GM21381 (cell line): ENCODE results near the gene IQCH.

Experiments used
- ATAC-seq: cut with Tn5 transposase; IDR thresholded peaks from one replicate; pipeline ENCODE4 v1.9.1; 2021; ENCODE audit warnings: mild to moderate bottlenecking, moderate library complexity; ENCODE audit not compliant: unreplicated experiment

The IQCH gene

GRCh38 chr15:67521029-67521782 lies 266.6 kb downstream of the IQCH start, which contains the start of gene C15orf61:
TSS of gene C15orf61 (plus strand) at chr15:67521131. CDS start at chr15:67521249, 118 bp downstream.
- peak; percentile 79 for ATAC-seq

GRCh38 chr15:67521783-67522568 lies 267.4 kb downstream of the IQCH start:
- ATAC-seq = no peak

- no peak for ATAC-seq
These were observed 268.7 kb downstream of the IQCH start for GRCh38 chr15:67523330-67523729.

DNA sequence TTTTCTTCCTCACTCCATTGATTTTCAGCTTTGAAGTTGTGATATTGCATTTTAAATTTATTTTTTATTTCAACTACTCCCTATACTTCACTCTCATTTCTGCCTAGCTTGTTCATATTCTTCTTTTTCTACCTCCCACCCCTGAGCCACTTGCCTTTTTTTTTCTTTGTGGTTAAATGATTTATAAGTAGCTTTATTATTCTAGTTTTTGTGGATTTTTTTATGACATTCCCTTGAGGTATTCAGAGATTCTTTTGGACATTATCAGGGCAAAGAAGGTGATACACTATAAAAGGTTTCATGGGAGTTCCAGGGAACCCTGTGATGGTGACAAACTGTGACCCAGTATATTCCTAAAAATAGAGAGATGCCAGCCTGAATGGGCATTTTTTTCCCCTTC lies 269.6 kb downstream of the IQCH start:
- no peak for ATAC-seq

DNA sequence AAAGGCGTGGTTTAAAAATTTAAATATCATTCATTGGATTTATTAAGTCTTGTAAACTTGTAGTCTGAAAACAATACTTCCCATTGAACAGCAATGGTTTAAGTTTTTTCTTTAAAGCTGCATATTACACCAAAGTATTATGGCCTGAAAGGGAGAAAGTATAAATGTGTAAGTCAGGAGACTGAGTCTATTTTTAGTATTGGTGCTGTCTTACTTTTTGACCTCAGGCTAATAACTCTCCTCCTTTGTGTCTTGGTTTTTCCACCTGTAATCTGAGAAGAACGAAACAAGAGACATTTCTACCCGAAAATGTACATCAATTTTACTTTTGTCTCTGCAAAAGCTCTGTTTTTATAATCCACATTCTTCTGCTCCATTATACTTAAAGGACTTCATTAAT lies 273.9 kb downstream of the IQCH start:
- ATAC-seq = no peak

DNA sequence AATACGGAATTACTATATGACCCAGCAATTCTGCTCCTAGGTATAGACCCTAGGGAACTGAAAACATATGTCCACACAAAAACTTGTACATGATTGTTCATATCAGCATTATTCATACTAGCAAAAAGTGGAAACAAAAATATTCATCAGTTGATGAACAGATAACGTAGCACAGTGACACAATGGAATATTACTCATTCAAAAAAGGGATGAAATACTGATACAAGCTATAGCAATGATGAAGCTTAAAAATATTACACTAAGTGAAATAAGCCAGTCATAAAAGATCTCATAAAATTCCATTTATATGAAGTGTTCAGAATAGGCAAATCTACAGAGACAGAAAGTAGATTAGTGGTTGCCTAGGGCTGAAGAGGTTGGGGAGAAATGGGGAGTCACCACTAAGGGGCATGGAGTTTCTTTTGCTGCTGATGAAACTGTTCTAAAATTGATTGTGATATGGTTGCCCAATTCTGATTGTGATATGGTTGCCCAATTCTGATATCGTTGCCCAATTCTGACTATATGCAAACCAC lies 276.9 kb downstream of the IQCH start:
- no peak for ATAC-seq

DNA sequence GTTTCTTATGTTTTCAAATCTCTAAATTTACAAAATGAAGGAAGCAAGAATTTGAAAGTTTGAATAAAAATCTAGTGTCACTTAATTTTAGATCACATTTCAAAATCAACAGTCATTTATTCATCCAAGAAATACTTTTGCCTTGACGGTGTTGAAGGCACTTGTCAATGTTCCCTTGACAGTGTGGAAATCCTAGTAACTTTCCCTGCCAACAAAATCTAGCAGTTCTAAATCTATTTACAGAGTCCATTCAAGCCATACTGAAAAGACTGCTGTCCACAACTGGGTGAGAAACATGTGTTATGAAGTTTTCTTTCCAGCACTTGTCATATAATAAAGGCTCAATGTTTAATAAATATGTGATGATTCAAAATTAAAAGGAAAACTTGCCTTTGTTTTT lies 279.3 kb downstream of the IQCH start:
- no peak for ATAC-seq

DNA sequence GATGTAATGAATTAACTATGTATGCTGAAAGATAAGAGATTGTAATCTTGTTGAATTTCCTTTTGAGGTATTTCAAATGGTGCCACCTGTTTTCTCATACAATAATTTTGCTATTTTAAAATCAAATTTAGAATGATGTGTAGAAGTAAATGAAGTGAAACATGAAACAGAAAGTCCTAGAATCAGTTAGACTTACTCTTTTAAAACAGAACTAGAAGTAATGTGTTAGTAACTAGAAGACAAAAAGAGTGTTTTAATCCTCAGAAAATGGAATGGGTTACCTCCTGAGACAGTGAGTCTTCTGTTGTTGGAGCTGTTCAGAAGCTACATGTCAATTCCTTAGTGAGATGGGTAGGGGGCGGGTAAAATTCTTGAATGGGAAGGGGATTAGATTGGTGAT lies 279.8 kb downstream of the IQCH start:
- no peak for ATAC-seq

- ATAC-seq = no peak
These were observed 283.2 kb downstream of the IQCH start for GRCh38 chr15:67537771-67538170.

- ATAC-seq = no peak
These were observed 288.1 kb downstream of the IQCH start, which contains the start of gene MAP2K5 for GRCh38 chr15:67542420-67543347. TSS of gene MAP2K5 (plus strand) at chr15:67542703. CDS start at chr15:67543336, 633 bp downstream.

DNA sequence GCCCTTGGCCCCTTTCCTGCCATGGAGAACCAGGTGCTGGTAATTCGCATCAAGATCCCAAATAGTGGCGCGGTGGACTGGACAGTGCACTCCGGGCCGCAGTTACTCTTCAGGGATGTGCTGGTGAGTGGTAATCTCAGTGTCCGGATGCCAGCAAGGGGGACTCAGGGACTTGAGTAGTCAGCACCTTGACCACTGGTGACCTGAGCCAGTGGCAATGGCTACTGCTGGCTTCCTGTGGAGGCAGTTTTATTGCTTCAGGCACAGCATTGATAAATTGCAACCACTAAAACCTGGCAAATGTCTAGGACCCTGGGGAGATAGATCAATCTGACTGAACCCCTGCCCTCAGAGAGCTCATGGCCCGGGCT lies 288.7 kb downstream of the IQCH start:
- ATAC-seq = no peak

DNA sequence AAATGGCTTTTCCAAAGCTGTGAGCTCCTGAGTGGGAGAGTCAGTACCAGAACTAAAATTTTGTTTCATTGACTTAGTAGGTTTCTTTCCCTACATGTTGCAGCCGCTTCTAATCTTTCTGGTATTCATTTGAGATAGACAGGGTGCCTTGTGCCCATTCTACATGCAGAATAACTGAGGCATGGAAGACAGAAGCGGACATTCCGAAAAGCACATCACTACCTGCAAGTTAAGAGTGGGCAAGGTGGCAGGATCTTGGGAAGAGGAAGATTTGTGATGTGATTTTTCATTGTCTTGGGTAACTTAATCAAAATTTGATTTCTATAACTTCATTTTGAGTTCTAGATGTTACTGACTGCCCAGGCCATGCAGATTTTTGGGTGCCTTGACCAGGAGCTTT lies 289.9 kb downstream of the IQCH start:
- no peak for ATAC-seq

- no peak for ATAC-seq
These were observed 291.3 kb downstream of the IQCH start for GRCh38 chr15:67545864-67546263.

GRCh38 chr15:67547064-67547463 lies 292.5 kb downstream of the IQCH start:
- no peak for ATAC-seq

DNA sequence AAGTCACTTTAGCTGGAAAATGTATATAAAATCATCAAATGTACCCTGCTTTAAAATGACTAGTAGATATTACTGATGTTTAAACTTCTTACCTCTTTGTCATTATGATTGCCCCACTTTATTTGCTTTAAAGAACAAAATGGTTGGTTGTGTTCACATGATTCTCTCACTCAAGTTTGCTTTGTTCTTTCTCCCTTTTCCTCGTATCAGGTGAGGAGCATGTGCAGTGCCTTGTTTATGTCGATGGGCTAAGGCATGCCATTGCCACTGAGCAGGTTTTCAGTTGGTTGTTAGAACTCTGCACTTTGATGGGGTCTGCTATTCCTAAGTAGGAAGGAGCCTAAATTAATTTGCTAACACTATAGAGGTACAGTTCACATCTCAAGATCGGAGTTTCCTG lies 293.2 kb downstream of the IQCH start:
- ATAC-seq = no peak

- no peak for ATAC-seq
These were observed 293.8 kb downstream of the IQCH start for GRCh38 chr15:67548236-67548852.

DNA sequence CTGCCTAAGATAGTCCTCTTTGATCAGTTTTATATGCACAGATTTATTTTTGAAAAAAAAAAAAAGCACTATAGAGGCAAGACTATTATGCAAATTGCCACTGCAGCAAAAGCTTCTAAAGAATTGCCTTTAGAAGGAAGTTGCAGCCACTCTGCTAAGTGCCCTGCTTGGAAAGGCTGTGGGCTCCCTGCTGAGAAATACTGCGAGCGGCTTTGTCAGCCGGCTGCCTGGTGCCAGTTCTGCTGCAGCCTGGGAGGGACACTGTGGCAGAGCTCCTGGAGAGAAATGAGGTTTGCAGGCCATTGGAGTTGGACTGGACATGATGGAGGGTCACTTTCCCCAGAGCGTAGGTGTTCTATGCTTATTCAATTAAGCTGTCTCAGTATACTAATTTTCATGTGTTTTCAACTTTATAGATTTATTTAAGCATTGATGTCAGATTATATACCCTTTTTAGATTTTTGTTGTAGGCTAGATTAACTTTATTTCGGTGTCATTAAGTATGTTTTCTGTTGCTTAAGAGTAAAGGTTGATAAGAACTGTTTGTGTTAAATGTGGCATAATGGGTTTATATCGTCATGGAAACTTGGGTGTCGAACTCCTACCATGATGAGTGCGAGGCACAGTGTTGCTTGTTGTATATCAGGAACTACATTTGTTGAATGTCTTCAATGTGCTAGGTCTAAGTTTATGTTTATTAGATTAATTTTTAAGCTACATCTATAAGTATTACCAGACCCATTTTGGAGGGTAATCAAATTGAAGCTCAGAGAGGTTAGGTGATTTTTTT lies 294.5 kb downstream of the IQCH start:
- ATAC-seq = no peak

GRCh38 chr15:67549736-67550135 lies 295.1 kb downstream of the IQCH start:
- no peak for ATAC-seq

DNA sequence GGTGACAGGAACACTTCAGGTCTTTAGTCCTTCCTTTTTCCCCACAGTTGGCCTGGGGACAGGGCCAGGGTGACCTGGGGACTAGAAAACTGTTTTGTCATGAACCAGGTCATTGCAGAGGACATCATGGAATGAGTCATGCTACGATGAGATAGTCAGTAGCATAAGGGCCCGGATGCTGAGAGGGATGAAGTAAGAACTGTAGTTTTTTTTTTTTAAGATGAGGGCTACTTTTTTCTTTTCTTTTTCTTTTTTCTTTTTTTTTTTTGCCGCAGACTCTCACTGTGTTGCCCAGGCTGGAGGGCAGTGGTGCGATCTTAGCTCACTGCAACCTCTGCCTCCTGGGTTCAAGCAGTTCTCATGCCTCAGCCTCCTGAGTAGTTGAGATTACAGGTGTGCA lies 295.9 kb downstream of the IQCH start:
- no peak for ATAC-seq
